ENCODE data around the gene PROZ. TPM values are rescaled to one million over a fixed set of nuclear protein-coding genes. Genes with fewer than 3 reads are reported as not detected.

The PROZ gene
- total and polyA plus RNA-seq, 9 of the 15 experiments (the other 6 are each of a cell fraction or from before 2014, with no cell fraction given): not detected

- peak; percentile 41 for TF ChIP-seq MGA (IDR thresholded peaks at IDR 0.05)
- TF ChIP-seq PML (IDR thresholded peaks at IDR 0.05; ENCODE audit: low read length): no peak
- no peak for TF ChIP-seq ZNF740 (CRISPR knock-in tag; IDR thresholded peaks at IDR 0.05)
- TF ChIP-seq ZNF740 (tag; IDR thresholded peaks at IDR 0.05): no peak
- TF ChIP-seq MCM5 (IDR thresholded peaks at IDR 0.05; ENCODE audit: low read depth): no peak
- TF ChIP-seq ZNF586 (CRISPR knock-in tag; conservative IDR thresholded peaks at IDR 0.05): no peak
- TF ChIP-seq NKRF (IDR thresholded peaks at IDR 0.05; ENCODE audit: borderline replicate concordance): peak; percentile 36; the same call in 1 of the 2 replicates
These were observed 49.5 kb downstream of the PROZ start (continued) for GRCh38 chr13:113207890-113208420.

Measured in K562 (cell line).